Measurements from ENCODE around the gene JTB. TPM values are rescaled to one million over a fixed set of nuclear protein-coding genes. Genes with fewer than 3 reads are reported as not detected.
"Not testable (repeated sequence)": the region's sequence is repeated elsewhere in the genome, so short reads cannot be mapped to it uniquely, and the experiment has no call there.

Gene JTB
- total RNA-seq, 1 donor from 2014 or later: 194 TPM

DNA sequence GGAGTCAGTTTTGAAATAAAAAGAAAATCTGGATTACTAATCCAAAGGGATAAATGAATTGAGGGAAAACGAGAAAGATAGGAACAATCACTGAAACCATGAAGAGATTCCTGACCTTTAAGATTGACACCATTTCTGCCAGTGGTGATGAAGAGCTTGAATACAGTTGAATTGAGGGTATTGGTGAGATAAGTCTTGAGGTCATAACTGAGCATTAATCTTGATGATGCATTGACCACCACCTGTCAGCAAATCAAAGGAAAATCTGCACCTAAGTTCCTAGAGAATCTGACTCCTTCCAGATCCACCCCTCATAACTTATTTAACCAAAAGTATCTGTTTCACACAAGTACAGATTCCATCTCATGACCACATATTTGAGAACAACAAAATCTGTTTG is 34.7 kb upstream of the JTB start:
- intact Hi-C loops (cut with DNase I): no loop called here
- Histone ChIP-seq H3K36me3 (no peaks in the 10 kb centered on the region), H3K9me3 (no peaks in the 10 kb centered on the region), H3K27ac (no peak overlapping the region), H3K27me3 (no peaks in the 10 kb centered on the region), H3K4me1 (no peaks in the 10 kb centered on the region), H3K4me3 (no peak overlapping the region)
- TF ChIP-seq POLR2A (IDR thresholded peaks at IDR 0.05): no peak
- TF ChIP-seq POLR2AphosphoS5 (IDR thresholded peaks at IDR 0.05; ENCODE audit: insufficient read depth in 1 of 2, low read depth in 1 of 2): no peak
- TF ChIP-seq, protein P1, sequence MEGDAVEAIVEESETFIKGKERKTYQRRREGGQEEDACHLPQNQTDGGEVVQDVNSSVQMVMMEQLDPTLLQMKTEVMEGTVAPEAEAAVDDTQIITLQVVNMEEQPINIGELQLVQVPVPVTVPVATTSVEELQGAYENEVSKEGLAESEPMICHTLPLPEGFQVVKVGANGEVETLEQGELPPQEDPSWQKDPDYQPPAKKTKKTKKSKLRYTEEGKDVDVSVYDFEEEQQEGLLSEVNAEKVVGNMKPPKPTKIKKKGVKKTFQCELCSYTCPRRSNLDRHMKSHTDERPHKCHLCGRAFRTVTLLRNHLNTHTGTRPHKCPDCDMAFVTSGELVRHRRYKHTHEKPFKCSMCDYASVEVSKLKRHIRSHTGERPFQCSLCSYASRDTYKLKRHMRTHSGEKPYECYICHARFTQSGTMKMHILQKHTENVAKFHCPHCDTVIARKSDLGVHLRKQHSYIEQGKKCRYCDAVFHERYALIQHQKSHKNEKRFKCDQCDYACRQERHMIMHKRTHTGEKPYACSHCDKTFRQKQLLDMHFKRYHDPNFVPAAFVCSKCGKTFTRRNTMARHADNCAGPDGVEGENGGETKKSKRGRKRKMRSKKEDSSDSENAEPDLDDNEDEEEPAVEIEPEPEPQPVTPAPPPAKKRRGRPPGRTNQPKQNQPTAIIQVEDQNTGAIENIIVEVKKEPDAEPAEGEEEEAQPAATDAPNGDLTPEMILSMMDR (IDR thresholded peaks at IDR 0.05): no peak
- no peak for DNase-seq (ENCODE audit: extremely low spot score in 2 of 2)

DNA sequence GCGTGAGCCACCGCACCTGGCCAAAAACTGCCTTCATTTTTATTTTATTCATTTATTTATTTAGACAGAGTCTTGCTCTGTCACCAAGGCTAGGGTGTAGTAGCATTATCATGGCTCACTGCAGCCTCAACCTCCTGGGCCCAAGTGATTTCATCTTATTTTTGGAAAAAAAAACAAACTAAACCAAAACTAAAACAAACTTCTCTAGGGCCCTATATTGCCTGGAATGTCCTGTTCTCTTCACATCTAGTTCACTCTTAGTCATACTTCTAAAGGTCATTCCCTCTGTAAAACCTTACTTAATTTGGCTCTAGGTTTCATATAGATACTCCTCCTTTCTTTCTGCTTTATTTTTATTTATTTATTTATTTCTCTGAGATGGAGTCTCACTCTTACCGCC is 28.7 kb upstream of the JTB start:
- intact Hi-C loops (cut with DNase I): no loop called here
- Histone ChIP-seq H3K4me3 (no peak overlapping the region), H3K27ac (no peak overlapping the region), H3K4me1 (no peaks in the 10 kb centered on the region), H3K9me3 (no peaks in the 10 kb centered on the region), H3K36me3 (no peaks in the 10 kb centered on the region), H3K27me3 (no peaks in the 10 kb centered on the region)
- DNase-seq (ENCODE audit: extremely low spot score in 2 of 2): no peak
- no peak for TF ChIP-seq POLR2A (IDR thresholded peaks at IDR 0.05)
- no peak for TF ChIP-seq POLR2AphosphoS5 (IDR thresholded peaks at IDR 0.05; ENCODE audit: insufficient read depth in 1 of 2, low read depth in 1 of 2)
- TF ChIP-seq, protein P1 (IDR thresholded peaks at IDR 0.05): no peak

DNA sequence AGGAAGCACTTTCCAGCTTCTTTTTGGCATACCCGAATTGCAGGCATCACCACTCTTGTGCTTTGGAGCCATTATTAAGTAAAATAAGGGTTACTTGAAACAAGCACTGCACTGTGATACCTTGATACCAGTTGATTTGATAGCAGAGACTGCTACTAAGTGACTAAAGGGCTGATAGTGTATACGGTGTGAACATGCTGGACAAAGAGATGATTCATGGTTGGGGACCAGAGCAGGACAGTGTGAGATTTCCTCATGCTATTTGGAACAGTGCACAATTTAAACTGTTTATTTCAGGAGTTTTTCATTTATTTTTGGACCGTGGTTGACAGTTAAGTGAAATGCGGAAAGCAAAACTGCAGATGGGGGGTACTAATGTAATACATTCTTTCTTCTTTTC is 22.9 kb upstream of the JTB start:
- intact Hi-C loops (cut with DNase I): no loop called here
- H3K36me3 ChIP-seq: peaks cover 0 to 2% of the 10 kb centered on the region in 2 donors
- H3K4me1 ChIP-seq: no peaks in the 10 kb centered on the region
- H3K27ac ChIP-seq: no peak overlapping the region
- H3K4me3 ChIP-seq: no peak overlapping the region
- DNase-seq (ENCODE audit: extremely low spot score in 2 of 2): no peak
- no peak for TF ChIP-seq POLR2A (IDR thresholded peaks at IDR 0.05)
- no peak for TF ChIP-seq POLR2AphosphoS5 (IDR thresholded peaks at IDR 0.05; ENCODE audit: insufficient read depth in 1 of 2, low read depth in 1 of 2)
- TF ChIP-seq, protein P1 (IDR thresholded peaks at IDR 0.05): no peak
- H3K9me3 ChIP-seq: no peaks in the 10 kb centered on the region
- H3K27me3 ChIP-seq: no peaks in the 10 kb centered on the region

DNA sequence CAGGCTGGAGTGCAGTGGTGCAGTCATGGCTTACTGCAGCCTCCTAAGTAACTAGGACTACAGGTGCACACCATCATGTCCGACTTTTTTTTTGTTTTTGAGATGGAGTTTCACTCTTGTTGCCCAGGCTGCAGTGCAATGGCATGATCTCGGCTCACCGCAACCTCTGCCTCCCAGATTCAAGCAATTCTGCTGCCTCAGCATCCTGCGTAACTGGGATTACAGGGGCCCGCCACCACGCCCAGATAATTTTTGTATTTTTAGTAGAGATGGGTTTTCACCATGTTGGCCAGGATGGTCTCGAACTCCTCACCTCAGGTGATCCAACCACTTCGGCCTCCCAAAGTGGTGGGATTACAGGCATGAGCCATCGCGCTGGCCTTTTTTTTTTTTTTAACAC is 19.4 kb upstream of the JTB start:
- Histone ChIP-seq H3K4me1 (peaks cover 14% of the 10 kb centered on the region), H3K36me3 (peaks cover 0 to 33% of the 10 kb centered on the region in 2 donors)
- H3K27ac ChIP-seq; intact Hi-C loops (cut with DNase I); H3K9me3 ChIP-seq; H3K27me3 ChIP-seq; DNase-seq (ENCODE audit: extremely low spot score in 2 of 2); H3K4me3 ChIP-seq: not testable (repeated sequence)

DNA sequence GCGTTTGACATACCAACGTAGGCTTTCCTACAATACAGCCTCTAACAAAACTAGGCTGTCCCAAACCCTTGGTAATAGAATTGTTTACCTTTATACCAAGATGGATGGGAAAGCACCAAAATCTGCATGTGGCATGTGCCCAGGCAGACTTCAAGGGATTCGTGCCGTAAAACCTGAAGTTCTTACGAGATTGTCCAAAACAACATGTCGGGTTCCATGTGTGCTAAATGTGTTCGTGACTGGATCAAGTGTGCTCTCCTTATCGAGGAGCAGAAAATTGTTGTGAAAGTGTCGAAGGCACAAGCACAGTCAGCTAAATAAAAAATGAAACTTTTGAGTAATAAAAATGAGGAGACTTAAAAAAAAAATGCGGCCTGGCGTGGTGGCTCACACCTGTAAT is 18.2 kb upstream of the JTB start:
- H3K27me3 ChIP-seq: no peaks in the 10 kb centered on the region
- no peak overlapping the region for H3K27ac ChIP-seq
- intact Hi-C loops (cut with DNase I): no loop called here
- H3K9me3 ChIP-seq: no peaks in the 10 kb centered on the region
- H3K4me1 ChIP-seq: peaks cover 22% of the 10 kb centered on the region
- no peak for DNase-seq (ENCODE audit: extremely low spot score in 2 of 2)
- peaks cover 0 to 34% of the 10 kb centered on the region in 2 donors for H3K36me3 ChIP-seq
- no peak for TF ChIP-seq POLR2AphosphoS5 (IDR thresholded peaks at IDR 0.05; ENCODE audit: insufficient read depth in 1 of 2, low read depth in 1 of 2)
- TF ChIP-seq, protein P1 (IDR thresholded peaks at IDR 0.05): no peak
- no peak for TF ChIP-seq POLR2A (IDR thresholded peaks at IDR 0.05)
- no peak overlapping the region for H3K4me3 ChIP-seq

DNA sequence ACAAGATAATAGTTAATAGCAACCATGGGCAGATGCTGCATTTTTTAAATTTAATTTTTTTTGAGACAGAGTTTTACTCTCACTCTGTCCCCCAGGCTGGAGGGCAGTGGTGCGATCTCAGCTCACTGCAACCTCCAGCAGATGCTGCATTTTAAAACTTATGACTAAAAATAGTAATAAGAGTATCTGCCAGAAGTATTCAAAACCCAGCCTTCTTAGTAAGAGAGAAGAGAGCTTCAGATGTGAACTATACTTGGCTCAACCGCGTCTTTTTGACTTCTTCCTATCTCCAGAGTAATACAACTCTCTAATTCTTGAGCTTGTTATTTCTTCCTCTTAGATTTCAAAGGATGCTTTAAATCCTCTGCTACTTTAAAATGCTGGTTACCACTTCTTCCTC is 17.7 kb upstream of the JTB start:
- H3K27ac ChIP-seq: no peak overlapping the region
- H3K4me1 ChIP-seq: peaks cover 23% of the 10 kb centered on the region
- H3K9me3 ChIP-seq: no peaks in the 10 kb centered on the region
- no peak for TF ChIP-seq POLR2A (IDR thresholded peaks at IDR 0.05)
- TF ChIP-seq, protein P1 (IDR thresholded peaks at IDR 0.05): no peak
- TF ChIP-seq POLR2AphosphoS5 (IDR thresholded peaks at IDR 0.05; ENCODE audit: insufficient read depth in 1 of 2, low read depth in 1 of 2): no peak
- peaks cover 0 to 34% of the 10 kb centered on the region in 2 donors for H3K36me3 ChIP-seq
- intact Hi-C loops (cut with DNase I): no loop called here
- no peak overlapping the region for H3K4me3 ChIP-seq
- DNase-seq (ENCODE audit: extremely low spot score in 2 of 2): no peak
- no peaks in the 10 kb centered on the region for H3K27me3 ChIP-seq
